HEK293T (cell line): ENCODE results near the gene MOCOS.

Experiments
- ARNT ChIP-seq: fragments of 450-650 bp; IDR thresholded peaks from 2 replicates; pipeline ENCODE4 v1.6.1; 2017; ENCODE audit warnings: mild to moderate bottlenecking
- BHLHE40 ChIP-seq: fragments of 450-650 bp; IDR thresholded peaks from 2 replicates; pipeline ENCODE4 v1.6.1; 2016; ENCODE audit warnings: mild to moderate bottlenecking, moderate library complexity, borderline replicate concordance
- CTBP1 ChIP-seq: fragments of 450-650 bp; IDR thresholded peaks from 2 replicates; pipeline ENCODE4 v1.6.1; 2016; ENCODE audit warnings: borderline replicate concordance
- FOXA1 ChIP-seq: fragments of 450-650 bp; IDR thresholded peaks from 2 replicates; pipeline ENCODE4 v1.6.1; 2016; ENCODE audit warnings: mild to moderate bottlenecking
- FOXM1 ChIP-seq: fragments of 450-650 bp; IDR thresholded peaks from 2 replicates; pipeline ENCODE4 v1.6.1; 2017; ENCODE audit warnings: mild to moderate bottlenecking, borderline replicate concordance
- L3MBTL2 ChIP-seq: fragments of 450-650 bp; conservative IDR thresholded peaks from 2 replicates; pipeline ENCODE4 v1.6.1; 2016; ENCODE audit warnings: mild to moderate bottlenecking
- NFRKB ChIP-seq: fragments of 450-650 bp; IDR thresholded peaks from 2 replicates; pipeline ENCODE4 v1.6.1; 2016; ENCODE audit warnings: mild to moderate bottlenecking, moderate library complexity
- SP1 ChIP-seq: fragments of 450-650 bp; IDR thresholded peaks from 2 replicates; pipeline ENCODE4 v1.6.1; 2017
- SUZ12 ChIP-seq: fragments of 450-650 bp; IDR thresholded peaks from 2 replicates; pipeline ENCODE4 v1.6.1; 2016; ENCODE audit warnings: mild to moderate bottlenecking
- TARDBP ChIP-seq: fragments of 450-650 bp; IDR thresholded peaks from 2 replicates; pipeline ENCODE4 v1.6.1; 2016
- ZNF384 ChIP-seq: fragments of 450-650 bp; IDR thresholded peaks from 2 replicates; pipeline ENCODE4 v1.6.1; 2016
- TF ChIP-seq, protein P1 (sequence below): fragments of 450-650 bp; IDR thresholded peaks from 2 replicates; pipeline ENCODE4 v1.6.1; 2016

DNA sequence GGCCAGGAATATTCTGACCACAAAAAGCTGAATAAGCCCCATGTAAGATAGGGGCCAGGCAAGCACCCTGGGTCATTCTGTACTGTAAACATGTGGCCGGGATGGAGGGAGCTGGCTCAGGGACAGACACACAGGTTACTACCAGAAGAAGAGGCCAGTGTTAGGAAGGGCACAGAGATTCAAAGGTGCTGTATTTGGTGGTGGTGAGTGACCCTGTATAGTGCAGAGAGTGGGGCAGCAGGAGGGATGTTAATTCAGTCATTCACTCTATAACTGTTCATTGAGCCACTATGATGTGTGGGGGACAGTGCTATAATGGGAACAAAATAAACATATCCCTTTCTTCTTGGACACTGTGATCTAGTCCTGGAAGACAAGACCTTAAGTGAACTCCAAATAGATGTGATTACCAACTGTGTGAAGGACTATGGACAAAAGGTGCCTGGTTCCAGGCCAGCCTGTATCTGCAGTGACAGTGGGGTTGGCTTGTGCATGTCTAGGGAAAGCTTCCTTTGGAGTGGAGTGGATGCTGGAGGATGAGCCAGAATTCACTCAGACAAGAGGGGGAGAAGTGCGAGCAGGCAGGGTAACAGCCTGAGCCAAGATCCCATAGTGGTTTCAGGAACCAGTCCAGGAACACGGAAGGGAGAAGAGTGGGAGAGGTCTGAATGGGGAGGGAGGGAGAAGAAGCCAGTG, 8.3 kb downstream of the MOCOS start:
- TF ChIP-seq SUZ12 (no peak), BHLHE40 (no peak), SP1 (no peak), NFRKB (no peak), L3MBTL2 (no peak), FOXM1 (no peak), CTBP1 (no peak), TARDBP (no peak), ARNT (no peak), FOXA1 (no peak), ZNF384 (no peak)
- TF ChIP-seq, protein P1, sequence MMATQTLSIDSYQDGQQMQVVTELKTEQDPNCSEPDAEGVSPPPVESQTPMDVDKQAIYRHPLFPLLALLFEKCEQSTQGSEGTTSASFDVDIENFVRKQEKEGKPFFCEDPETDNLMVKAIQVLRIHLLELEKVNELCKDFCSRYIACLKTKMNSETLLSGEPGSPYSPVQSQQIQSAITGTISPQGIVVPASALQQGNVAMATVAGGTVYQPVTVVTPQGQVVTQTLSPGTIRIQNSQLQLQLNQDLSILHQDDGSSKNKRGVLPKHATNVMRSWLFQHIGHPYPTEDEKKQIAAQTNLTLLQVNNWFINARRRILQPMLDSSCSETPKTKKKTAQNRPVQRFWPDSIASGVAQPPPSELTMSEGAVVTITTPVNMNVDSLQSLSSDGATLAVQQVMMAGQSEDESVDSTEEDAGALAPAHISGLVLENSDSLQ: no peak
